IPS-18a (cell line): ENCODE results near the gene C6orf132.
"Not testable (repeated sequence)": the region's sequence is repeated elsewhere in the genome, so short reads cannot be mapped to it uniquely, and the experiment has no call there.

Source experiments
- H3K27ac ChIP-seq: one replicate; pipeline ENCODE4 v1.5.1; 2013; ENCODE audit warnings: low read length
- H3K27me3 ChIP-seq: one replicate; pipeline ENCODE4 v1.6.1; 2013; ENCODE audit warnings: mild to moderate bottlenecking, low read length; ENCODE audit not compliant: control insufficient read depth, insufficient read depth
- H3K36me3 ChIP-seq: one replicate; pipeline ENCODE4 v1.6.1; 2013; ENCODE audit warnings: low read depth, low read length; ENCODE audit not compliant: control insufficient read depth
- H3K4me1 ChIP-seq: one replicate; pipeline ENCODE4 v1.6.1; 2013; ENCODE audit warnings: low read depth, low read length; ENCODE audit not compliant: control insufficient read depth
- H3K4me3 ChIP-seq: one replicate; pipeline ENCODE4 v1.5.1; 2013; ENCODE audit warnings: low read length
- H3K9ac ChIP-seq: one replicate; pipeline ENCODE4 v1.6.1; 2013; ENCODE audit warnings: mild to moderate bottlenecking, low read length, moderate library complexity
- H3K9me3 ChIP-seq: one replicate; pipeline ENCODE4 v1.6.1; 2013; ENCODE audit warnings: low read depth, low read length; ENCODE audit not compliant: control insufficient read depth

C6orf132 gene

GRCh38 chr6:42158011-42158410 is 15.6 kb upstream of the C6orf132 start:
- H3K36me3 ChIP-seq, result no peaks in the 10 kb centered on the region
- H3K27ac ChIP-seq, result no peak overlapping the region
- H3K4me3 ChIP-seq, result no peak overlapping the region
- peaks cover 12% of the 10 kb centered on the region for H3K4me1 ChIP-seq
- no peak overlapping the region for H3K9ac ChIP-seq
- H3K9me3 ChIP-seq, result no peaks in the 10 kb centered on the region
- H3K27me3 ChIP-seq, result no peaks in the 10 kb centered on the region

GRCh38 chr6:42156638-42157037 is 14.2 kb upstream of the C6orf132 start:
- Histone ChIP-seq H3K4me1 (peaks cover 5% of the 10 kb centered on the region), H3K27me3 (no peaks in the 10 kb centered on the region), H3K9ac (no peak overlapping the region)

GRCh38 chr6:42155293-42155692 is 12.9 kb upstream of the C6orf132 start:
- Histone ChIP-seq H3K36me3 (no peaks in the 10 kb centered on the region), H3K9ac (no peak overlapping the region), H3K27me3 (no peaks in the 10 kb centered on the region), H3K27ac (no peak overlapping the region), H3K9me3 (no peaks in the 10 kb centered on the region), H3K4me3 (no peak overlapping the region), H3K4me1 (peaks cover 5% of the 10 kb centered on the region)

More at GRCh38 chr6:42156638-42157037, 14.2 kb upstream of the C6orf132 start:
- Histone ChIP-seq H3K4me3 (no peak overlapping the region), H3K36me3 (no peaks in the 10 kb centered on the region), H3K9me3 (no peaks in the 10 kb centered on the region), H3K27ac (no peak overlapping the region)

GRCh38 chr6:42154461-42155209 is 12.2 kb upstream of the C6orf132 start:
- Histone ChIP-seq H3K9me3 (no peaks in the 10 kb centered on the region), H3K27ac (no peak overlapping the region), H3K36me3 (no peaks in the 10 kb centered on the region)

GRCh38 chr6:42153921-42154320 is 11.5 kb upstream of the C6orf132 start:
- Histone ChIP-seq H3K27ac (no peak overlapping the region), H3K9me3 (no peaks in the 10 kb centered on the region), H3K4me3 (no peak overlapping the region), H3K9ac (no peak overlapping the region), H3K4me1 (peaks cover 5% of the 10 kb centered on the region), H3K36me3 (no peaks in the 10 kb centered on the region), H3K27me3 (no peaks in the 10 kb centered on the region)

More at GRCh38 chr6:42154461-42155209, 12.2 kb upstream of the C6orf132 start:
- H3K4me3 ChIP-seq, result no peak overlapping the region
- peaks cover 5% of the 10 kb centered on the region for H3K4me1 ChIP-seq
- no peak overlapping the region for H3K9ac ChIP-seq
- no peaks in the 10 kb centered on the region for H3K27me3 ChIP-seq

- H3K27me3 ChIP-seq, H3K4me3 ChIP-seq, H3K9me3 ChIP-seq, H3K27ac ChIP-seq, H3K4me1 ChIP-seq, H3K9ac ChIP-seq, H3K36me3 ChIP-seq: not testable (repeated sequence)
Observed at GRCh38 chr6:42152528-42153213, 10.3 kb upstream of the C6orf132 start.

- Histone ChIP-seq H3K4me3 (no peak overlapping the region), H3K9ac (no peak overlapping the region), H3K27ac (no peak overlapping the region), H3K4me1 (peaks cover 5% of the 10 kb centered on the region), H3K27me3 (no peaks in the 10 kb centered on the region), H3K36me3 (no peaks in the 10 kb centered on the region), H3K9me3 (no peaks in the 10 kb centered on the region)
Observed at GRCh38 chr6:42152024-42152423, 9.6 kb upstream of the C6orf132 start.

GRCh38 chr6:42150254-42150653 is 7.8 kb upstream of the C6orf132 start:
- Histone ChIP-seq H3K9ac (no peak overlapping the region), H3K4me1 (no peaks in the 10 kb centered on the region), H3K27ac (no peak overlapping the region), H3K27me3 (no peaks in the 10 kb centered on the region), H3K4me3 (no peak overlapping the region), H3K9me3 (no peaks in the 10 kb centered on the region), H3K36me3 (no peaks in the 10 kb centered on the region)

GRCh38 chr6:42148058-42148457 is 5.6 kb upstream of the C6orf132 start:
- no peak overlapping the region for H3K4me3 ChIP-seq
- H3K4me1 ChIP-seq, result no peaks in the 10 kb centered on the region
- H3K36me3 ChIP-seq, result no peaks in the 10 kb centered on the region
- H3K9me3 ChIP-seq, result no peaks in the 10 kb centered on the region
- H3K27me3 ChIP-seq, result no peaks in the 10 kb centered on the region
- no peak overlapping the region for H3K27ac ChIP-seq
- H3K9ac ChIP-seq, result no peak overlapping the region

GRCh38 chr6:42147138-42147562 is 4.7 kb upstream of the C6orf132 start:
- no peaks in the 10 kb centered on the region for H3K9me3 ChIP-seq
- H3K4me3 ChIP-seq, result no peak overlapping the region
- no peak overlapping the region for H3K9ac ChIP-seq
- no peaks in the 10 kb centered on the region for H3K27me3 ChIP-seq
- H3K4me1 ChIP-seq, result no peaks in the 10 kb centered on the region
- H3K36me3 ChIP-seq, result no peaks in the 10 kb centered on the region
- H3K27ac ChIP-seq, result no peak overlapping the region

- peak overlapping the region; percentile 86 for H3K9ac ChIP-seq
- peak overlapping the region; percentile 71 for H3K4me3 ChIP-seq
- H3K27me3 ChIP-seq, result no peaks in the 10 kb centered on the region
- H3K36me3 ChIP-seq, result no peaks in the 10 kb centered on the region
- peaks cover 40% of the 10 kb centered on the region for H3K4me1 ChIP-seq
- no peak overlapping the region for H3K27ac ChIP-seq
- no peaks in the 10 kb centered on the region for H3K9me3 ChIP-seq
Observed at GRCh38 chr6:42141603-42142117, 760 bp downstream of the C6orf132 start.
